ENCODE data around the gene HIVEP2. TPM values are rescaled to one million over a fixed set of nuclear protein-coding genes. Genes with fewer than 3 reads are reported as not detected.
A peak's percentile ranks its signal among the peaks of the same experiment; 100 is the strongest.

Gene HIVEP2
- total and polyA plus RNA-seq, 2 donors (not counting 1 experiment from before 2014, with no cell fraction given): 5.8 to 31.9 TPM

GRCh38 chr6:142946924-142947713 is 2.1 kb upstream of the HIVEP2 start:
- Mint-ChIP-seq H3K9me3 (ENCODE audit: insufficient read depth) (no peaks in the 10 kb centered on the region), H3K4me3 (peak overlapping the region; percentile 99), H3K4me1 (peaks cover 42% of the 10 kb centered on the region), H3K27ac (peak overlapping the region; percentile 99), H3K27me3 (no peaks in the 10 kb centered on the region)
- Histone ChIP-seq H3K9ac (ENCODE audit: low read length) (peak overlapping the region; percentile 99), H4K20me1 (ENCODE audit: control insufficient read depth, insufficient read depth, low read length, poor library complexity, severe bottlenecking) (no peaks in the 10 kb centered on the region), H3K4me3 (ENCODE audit: control extremely low read depth in 1 of 5, extremely low read depth in 1 of 5, insufficient read depth in 1 of 5, low read depth in 2 of 5, low read length in 4 of 5) (peak overlapping the region; percentile 85 to 96 (median 90)), H3K4me2 (replicated peaks; ENCODE audit: low read depth, low read length, poor library complexity, severe bottlenecking) (peak overlapping the region; percentile 93), H3K27me3 (replicated peaks in 1 of 4; ENCODE audit: control extremely low read depth in 1 of 4, control insufficient read depth in 3 of 4, insufficient read depth in 4 of 4, low read length in 3 of 4) (no peaks in the 10 kb centered on the region), H2AFZ (ENCODE audit: insufficient read depth, low read depth, low read length, poor library complexity, severe bottlenecking) (peak overlapping the region; percentile 55), H3K36me3 (replicated peaks in 1 of 2; ENCODE audit: control extremely low read depth in 1 of 2, control insufficient read depth in 1 of 2, extremely low read depth in 1 of 2, insufficient read depth in 2 of 2, low read length in 1 of 2) (no peaks in the 10 kb centered on the region), H3K9me3 (ENCODE audit: control extremely low read depth in 1 of 3, control insufficient read depth in 2 of 3, insufficient read depth in 1 of 3, low read length in 2 of 3) (no peaks in the 10 kb centered on the region), H3K79me2 (ENCODE audit: control insufficient read depth, insufficient read depth, low read length) (peaks cover 32% of the 10 kb centered on the region), H3K4me1 (ENCODE audit: control insufficient read depth in 2 of 2, insufficient read depth in 2 of 2, low read length in 2 of 2) (peaks cover 22 to 29% of the 10 kb centered on the region in 2 donors), H3K27ac (ENCODE audit: low read length in 2 of 2) (peak overlapping the region; percentile 100)
- under 1% methylated on average over 75 of the region's 77 CpGs for WGBS (ENCODE audit: insufficient coverage)
- peak; percentile 52 for ATAC-seq (ENCODE audit: low read depth)
- POLR2A ChIA-PET: interaction anchor here (0.8 to 2.7 kb wide), 6 partner anchors 10 to 503 kb away, joined by 3 to 21 read pairs (median 3); partner anchors contain the start of genes ADAT2 and PEX3
- TF ChIP-seq EZH2 (IDR thresholded peaks at IDR 0.05; ENCODE audit: borderline replicate concordance, insufficient read depth, low read depth, low read length, poor library complexity, severe bottlenecking) (no peak), CTCF (IDR thresholded peaks at IDR 0.05) (no peak)
- CTCF ChIA-PET: interaction anchor here (1.3 to 1.6 kb wide), 3 partner anchors 20 to 80 kb away, joined by 3 to 7 read pairs (median 7); no protein-coding TSS in a partner anchor
- intact Hi-C loops (cut with micrococcal nuclease): loop anchor here (1.0 kb wide), 4 partner anchors 34 to 113 kb away; partner anchors contain the start of gene AIG1
- peak; percentile 95 for DNase-seq
